Esophagus muscularis mucosa (tissue), 4 donors: ENCODE measurements around the gene KLF14. TPM values are rescaled to one million over a fixed set of nuclear protein-coding genes. Genes with fewer than 3 reads are reported as not detected.

Source experiments
- DNase-seq: peaks from one replicate; pipeline ENCODE4 v3.0.0-alpha.2; 2017; ENCODE audit errors: extremely low spot score
- H3K27ac ChIP-seq, 4 donors: fragments of 200-600 bp; sonication (generic); replicated peaks in 1 of 4; 1 replicate in 3 of 4; 2 replicates in 1 of 4; pipeline ENCODE4 v1.5.1; 2016 to 2019; ENCODE audit warnings: mild to moderate bottlenecking in 1 of 4
- H3K27me3 ChIP-seq, 4 donors: fragments of 200-600 bp; sonication (generic); one replicate each; pipeline versions ENCODE4 v1.5.1 to v1.6.0; 2016 to 2019
- H3K36me3 ChIP-seq, 4 donors: fragments of 200-600 bp; sonication (generic); one replicate each; pipeline ENCODE4 v1.5.1; 2016 to 2019
- H3K4me1 ChIP-seq, 4 donors: fragments of 200-600 bp; sonication (generic); one replicate each; pipeline ENCODE4 v1.5.1; 2016 to 2019
- H3K4me3 ChIP-seq, 4 donors: fragments of 200-600 bp; sonication (generic); 1 replicate in 2 of 4; 2 replicates in 2 of 4; pipeline ENCODE4 v1.5.1; 2016 to 2019; ENCODE audit warnings: mild to moderate bottlenecking in 4 of 4, moderate library complexity in 1 of 4
- H3K9me3 ChIP-seq, 4 donors: fragments of 200-600 bp; sonication (generic); 1 replicate in 3 of 4; 2 replicates in 1 of 4; pipeline ENCODE4 v1.5.1; 2016 to 2019
- EP300 ChIP-seq: sonication (generic); formaldehyde crosslinking; IDR thresholded peaks from one replicate; pipeline ENCODE4 v1.6.1; 2017; ENCODE audit warnings: antibody characterized with exemption
- POLR2A ChIP-seq: fragments of 450-650 bp; IDR thresholded peaks from one replicate; pipeline ENCODE4 v1.6.1; 2017; ENCODE audit warnings: antibody characterized with exemption, moderate library complexity, mild to moderate bottlenecking, low read depth
- POLR2AphosphoS5 ChIP-seq, 2 donors: sonication (generic); formaldehyde crosslinking; IDR thresholded peaks; one replicate each; pipeline ENCODE4 v1.6.1; 2017; ENCODE audit warnings: antibody characterized with exemption in 2 of 2
- WGBS: methylation state at CpG from one replicate; pipeline ENCODE4 v1.1.5; 2018; 5-methylcytosine and 5-hydroxymethylcytosine counted together
- intact Hi-C: fragments of 100-400 bp; cut with DNase I; formaldehyde crosslinking; loops from one replicate; pipeline ENCODE4 v1.15.1; 2023
- total RNA-seq, 4 donors: library from RNA; depleted of rRNA; stranded (reverse); fragments of >200 nt; gene quantifications; one replicate each; pipeline versions ENCODE4 v1.1.0 to v1.2.1, GENCODE V29; 2016
- TF ChIP-seq, protein P1 (sequence below), 3 experiments: fragments of 200-600 bp in 2 of 3; fragments of 450-650 bp in 1 of 3; sonication (generic) in 2 of 3; IDR thresholded peaks; one replicate each; pipeline ENCODE4 v1.5.1; 2017 to 2019; ENCODE audit warnings: antibody characterized with exemption in 3 of 3, mild to moderate bottlenecking in 2 of 3, moderate library complexity in 1 of 3

KLF14 gene
- total RNA-seq, 4 donors from 2014 or later, result 0.26 TPM; not detected in 3

DNA sequence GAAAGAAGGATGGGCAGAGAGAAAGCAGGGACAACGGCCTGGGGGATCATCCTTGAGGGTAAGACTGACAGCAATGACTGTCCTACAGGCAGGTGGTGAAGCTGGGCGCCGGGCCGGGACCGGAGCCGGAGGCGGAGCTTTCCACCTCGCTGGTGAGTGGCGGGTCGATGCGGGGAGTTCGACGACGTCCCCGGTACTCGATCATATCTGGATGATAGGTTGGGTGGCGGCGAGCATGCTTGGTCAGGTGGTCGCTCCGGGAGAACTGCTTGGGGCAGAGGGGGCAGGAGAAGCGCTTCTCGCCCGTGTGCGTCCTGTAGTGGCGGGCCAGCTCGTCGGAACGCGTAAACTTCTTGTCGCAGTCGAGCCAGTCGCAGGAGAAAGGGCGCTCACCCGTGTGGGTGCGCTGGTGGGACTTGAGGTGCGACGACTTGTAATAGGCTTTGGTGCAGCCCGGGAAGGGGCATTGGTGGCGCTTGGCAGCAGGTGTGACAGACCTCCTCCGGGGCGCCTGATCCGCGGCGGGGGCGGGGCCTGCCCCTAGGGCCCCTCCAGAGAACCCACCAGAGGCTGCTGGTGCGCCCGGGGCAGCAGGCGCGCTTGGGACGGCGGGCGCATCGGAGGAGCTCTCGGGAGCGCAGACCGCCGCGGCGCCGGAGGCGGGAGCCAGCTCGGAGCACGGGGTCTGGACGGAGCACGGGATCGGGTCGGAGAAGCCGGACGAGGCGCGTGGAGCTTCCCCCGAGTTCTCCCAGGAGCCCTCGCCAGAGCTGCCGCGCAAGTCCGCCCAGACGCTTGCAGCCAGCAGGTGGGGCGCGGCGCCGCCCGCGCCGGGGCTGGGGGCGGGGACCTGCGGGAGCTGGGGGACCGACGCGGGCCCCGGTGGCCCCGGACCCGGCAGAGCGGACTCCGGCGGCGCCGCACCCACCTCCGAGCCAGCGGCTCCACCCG, 752 bp downstream of the KLF14 start:
- intact Hi-C loops, result no loop called here
- no peaks in the 10 kb centered on the region for H3K4me1 ChIP-seq
- H3K36me3 ChIP-seq, result peaks cover 0 to 8% (median 3%) of the 10 kb centered on the region in 4 donors
- peaks cover 15 to 53% (median 42%) of the 10 kb centered on the region in 4 donors for H3K9me3 ChIP-seq
- H3K27ac ChIP-seq, result no peak overlapping the region
- TF ChIP-seq POLR2A (no peak), EP300 (no peak), POLR2AphosphoS5 (IDR thresholded peaks at IDR 0.05) (no peak)
- TF ChIP-seq, protein P1, sequence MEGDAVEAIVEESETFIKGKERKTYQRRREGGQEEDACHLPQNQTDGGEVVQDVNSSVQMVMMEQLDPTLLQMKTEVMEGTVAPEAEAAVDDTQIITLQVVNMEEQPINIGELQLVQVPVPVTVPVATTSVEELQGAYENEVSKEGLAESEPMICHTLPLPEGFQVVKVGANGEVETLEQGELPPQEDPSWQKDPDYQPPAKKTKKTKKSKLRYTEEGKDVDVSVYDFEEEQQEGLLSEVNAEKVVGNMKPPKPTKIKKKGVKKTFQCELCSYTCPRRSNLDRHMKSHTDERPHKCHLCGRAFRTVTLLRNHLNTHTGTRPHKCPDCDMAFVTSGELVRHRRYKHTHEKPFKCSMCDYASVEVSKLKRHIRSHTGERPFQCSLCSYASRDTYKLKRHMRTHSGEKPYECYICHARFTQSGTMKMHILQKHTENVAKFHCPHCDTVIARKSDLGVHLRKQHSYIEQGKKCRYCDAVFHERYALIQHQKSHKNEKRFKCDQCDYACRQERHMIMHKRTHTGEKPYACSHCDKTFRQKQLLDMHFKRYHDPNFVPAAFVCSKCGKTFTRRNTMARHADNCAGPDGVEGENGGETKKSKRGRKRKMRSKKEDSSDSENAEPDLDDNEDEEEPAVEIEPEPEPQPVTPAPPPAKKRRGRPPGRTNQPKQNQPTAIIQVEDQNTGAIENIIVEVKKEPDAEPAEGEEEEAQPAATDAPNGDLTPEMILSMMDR (IDR thresholded peaks at IDR 0.05), result no peak
- no peak for DNase-seq
- WGBS, result 17% methylated on average over 52 of the region's 100 CpGs
- peaks cover 0 to 86% (median 52%) of the 10 kb centered on the region in 4 donors for H3K27me3 ChIP-seq
- H3K4me3 ChIP-seq, result peak overlapping the region; percentile 42 to 56 (median 43)

DNA sequence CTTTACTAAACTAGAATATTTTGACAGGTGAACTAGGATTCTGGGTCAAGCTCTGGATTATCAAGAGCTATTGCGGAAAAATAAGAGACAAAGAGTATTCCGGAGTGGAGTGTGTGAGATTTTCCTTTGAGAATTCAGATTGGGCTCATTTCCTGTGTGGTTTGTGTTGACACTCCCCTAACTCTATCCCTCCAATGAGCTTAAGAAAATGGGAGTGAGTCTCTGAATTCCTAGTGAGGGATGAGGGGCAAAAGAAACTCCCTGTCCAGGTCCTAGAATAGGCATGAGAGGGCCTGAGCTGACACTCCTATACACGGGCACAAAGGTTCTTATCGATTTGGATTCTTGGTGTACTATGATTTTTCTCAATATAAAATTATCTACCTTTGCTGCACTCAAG, 10.2 kb downstream of the KLF14 start:
- H3K4me3 ChIP-seq, result no peak overlapping the region
- no peak overlapping the region for H3K27ac ChIP-seq
- no peaks in the 10 kb centered on the region for H3K36me3 ChIP-seq
- H3K9me3 ChIP-seq, result no peaks in the 10 kb centered on the region
- no peaks in the 10 kb centered on the region for H3K4me1 ChIP-seq
- 77% methylated on average over 4 of the region's 4 CpGs for WGBS
- TF ChIP-seq, protein P1 (IDR thresholded peaks at IDR 0.05), result no peak
- no peak for TF ChIP-seq POLR2A
- TF ChIP-seq EP300, result no peak
- TF ChIP-seq POLR2AphosphoS5 (IDR thresholded peaks at IDR 0.05), result no peak
- intact Hi-C loops, result loop anchor here (10.0 kb wide), 1 partner anchor 649 kb away; the partner anchor contains the start of gene KLHDC10
- peaks cover 0 to 20% (median 0%) of the 10 kb centered on the region in 4 donors for H3K27me3 ChIP-seq
- DNase-seq, result no peak

DNA sequence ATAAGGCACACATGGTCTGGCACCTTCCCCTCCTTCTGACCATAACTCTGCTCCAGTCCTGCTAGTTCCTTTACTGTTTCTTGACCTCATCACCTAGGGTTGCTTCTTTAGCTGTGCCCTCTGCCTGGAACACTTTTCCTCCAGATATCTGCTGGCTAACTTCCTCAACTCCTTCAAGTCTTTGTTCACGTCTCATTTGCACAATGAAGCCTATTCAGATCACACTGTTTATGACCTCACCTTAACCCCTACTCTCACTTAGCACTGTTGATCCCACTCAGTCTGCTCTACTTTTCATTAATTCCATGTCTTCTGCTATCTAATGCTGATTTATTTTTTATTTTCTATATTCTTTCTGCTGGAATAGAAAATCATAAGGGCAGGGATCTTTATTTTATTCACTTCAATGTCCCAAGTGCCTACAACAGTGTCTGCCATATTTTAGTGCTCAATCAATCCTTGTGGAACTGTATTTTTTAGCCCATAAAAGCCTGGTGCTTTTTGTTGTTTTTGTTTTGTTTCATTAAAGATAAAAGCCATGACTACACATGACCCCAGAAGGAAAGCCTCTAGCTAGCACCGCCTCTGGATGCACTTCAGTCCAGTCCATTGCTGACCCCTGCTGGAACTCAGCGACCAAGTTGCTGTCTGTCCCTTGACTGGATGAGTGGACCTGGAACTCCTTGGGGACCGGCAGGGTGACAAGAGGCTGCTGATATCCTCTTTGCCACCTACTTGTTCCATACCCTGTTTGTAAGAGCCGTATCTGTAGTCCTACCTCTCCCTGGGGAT, 12.3 kb downstream of the KLF14 start:
- 34% methylated on average over 5 of the region's 5 CpGs for WGBS
- no peak overlapping the region for H3K27ac ChIP-seq
- H3K36me3 ChIP-seq, result no peaks in the 10 kb centered on the region
- no peak overlapping the region for H3K4me3 ChIP-seq
- H3K9me3 ChIP-seq, result no peaks in the 10 kb centered on the region
- no peak for DNase-seq
- intact Hi-C loops, result loop anchor here (10.0 kb wide), 1 partner anchor 647 kb away; the partner anchor contains the start of gene KLHDC10
- peaks cover 0 to 12% (median 0%) of the 10 kb centered on the region in 4 donors for H3K27me3 ChIP-seq
- TF ChIP-seq POLR2AphosphoS5 (IDR thresholded peaks at IDR 0.05), result no peak
- TF ChIP-seq, protein P1 (IDR thresholded peaks at IDR 0.05), result peak in 2 of 3 experiments; percentile 46 to 54
- H3K4me1 ChIP-seq, result no peaks in the 10 kb centered on the region

DNA sequence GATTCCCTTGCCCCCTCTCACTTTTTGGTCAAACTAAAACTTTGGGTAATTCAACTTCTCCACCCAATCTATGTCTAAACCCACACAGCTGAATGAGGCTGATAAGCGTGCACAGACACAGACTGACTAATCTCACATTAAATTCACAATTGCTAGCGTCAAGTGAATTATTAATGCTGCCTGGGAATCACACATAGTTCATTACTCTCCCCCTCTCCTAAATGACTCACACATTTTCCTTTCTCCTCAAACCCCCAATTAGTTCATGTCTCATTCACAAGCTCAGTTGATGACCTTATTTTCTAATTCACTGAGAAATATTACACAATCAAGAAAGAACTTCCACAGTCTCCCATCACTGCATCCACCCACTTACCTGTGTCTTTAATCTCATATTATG, 14.5 kb downstream of the KLF14 start:
- DNase-seq, result no peak
- TF ChIP-seq POLR2AphosphoS5 (IDR thresholded peaks at IDR 0.05) (no peak), POLR2A (no peak)
- 78% methylated on average over 2 of the region's 2 CpGs for WGBS
- intact Hi-C loops, result no loop called here
- H3K27me3 ChIP-seq, result peaks cover 0 to 12% (median 0%) of the 10 kb centered on the region in 4 donors
- no peak overlapping the region for H3K27ac ChIP-seq
- H3K4me1 ChIP-seq, result no peaks in the 10 kb centered on the region
- H3K4me3 ChIP-seq, result no peak overlapping the region
- no peaks in the 10 kb centered on the region for H3K9me3 ChIP-seq
- no peaks in the 10 kb centered on the region for H3K36me3 ChIP-seq

DNA sequence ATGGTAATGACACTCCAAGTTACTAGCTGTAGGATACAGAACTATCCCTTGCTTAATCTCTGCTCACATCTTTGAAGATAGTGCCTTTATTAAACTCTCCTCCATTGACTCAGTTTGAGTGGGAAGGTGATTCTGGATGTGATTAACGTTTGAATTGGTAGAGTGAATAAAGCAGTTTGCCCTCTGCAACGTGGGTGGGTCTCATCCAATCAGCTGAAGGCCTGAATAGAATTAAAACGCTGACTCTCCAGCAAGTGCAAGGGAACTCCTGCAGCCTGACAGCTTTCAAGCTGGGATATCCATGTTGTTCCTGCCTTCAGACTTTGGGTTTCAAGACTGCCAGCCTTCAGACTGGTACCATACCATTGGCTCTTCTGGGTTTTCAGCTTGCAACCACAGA, 21.6 kb downstream of the KLF14 start:
- DNase-seq, result no peak
- Histone ChIP-seq H3K27me3 (peaks cover 0 to 15% (median 0%) of the 10 kb centered on the region in 4 donors), H3K9me3 (no peaks in the 10 kb centered on the region), H3K4me3 (no peak overlapping the region), H3K36me3 (no peaks in the 10 kb centered on the region), H3K27ac (no peak overlapping the region), H3K4me1 (no peaks in the 10 kb centered on the region)
- intact Hi-C loops, result no loop called here
- TF ChIP-seq POLR2AphosphoS5 (IDR thresholded peaks at IDR 0.05) (no peak), POLR2A (no peak), EP300 (no peak)
- TF ChIP-seq, protein P1 (IDR thresholded peaks at IDR 0.05), result no peak
- WGBS, result 52% methylated on average over 3 of the region's 3 CpGs
